IPS-15b (cell line): ENCODE measurements around the gene ERC2.

Experiments
- H3K27me3 ChIP-seq: one replicate; pipeline ENCODE4 v1.6.1; 2013; ENCODE audit warnings: low read length; ENCODE audit not compliant: control insufficient read depth, insufficient read depth
- H3K36me3 ChIP-seq: one replicate; pipeline ENCODE4 v1.6.1; 2013; ENCODE audit warnings: low read length; ENCODE audit not compliant: control insufficient read depth, insufficient read depth
- H3K4me1 ChIP-seq: one replicate; pipeline ENCODE4 v1.6.1; 2013; ENCODE audit warnings: mild to moderate bottlenecking, low read length; ENCODE audit not compliant: control insufficient read depth, insufficient read depth
- H3K4me3 ChIP-seq: one replicate; pipeline ENCODE4 v1.5.1; 2013; ENCODE audit warnings: low read depth, low read length
- H3K9ac ChIP-seq: one replicate; pipeline ENCODE4 v1.6.1; 2013; ENCODE audit warnings: low read depth, mild to moderate bottlenecking, low read length
- H3K9me3 ChIP-seq: one replicate; pipeline ENCODE4 v1.6.1; 2013; ENCODE audit warnings: mild to moderate bottlenecking, low read length; ENCODE audit not compliant: control insufficient read depth, insufficient read depth

Gene ERC2

GRCh38 chr3:55585856-55586255 lies 882.4 kb downstream of the ERC2 start:
- Histone ChIP-seq H3K27me3 (no peaks in the 10 kb centered on the region), H3K9ac (no peak overlapping the region), H3K4me1 (peaks cover 10% of the 10 kb centered on the region), H3K4me3 (no peak overlapping the region), H3K36me3 (no peaks in the 10 kb centered on the region), H3K9me3 (no peaks in the 10 kb centered on the region)

DNA sequence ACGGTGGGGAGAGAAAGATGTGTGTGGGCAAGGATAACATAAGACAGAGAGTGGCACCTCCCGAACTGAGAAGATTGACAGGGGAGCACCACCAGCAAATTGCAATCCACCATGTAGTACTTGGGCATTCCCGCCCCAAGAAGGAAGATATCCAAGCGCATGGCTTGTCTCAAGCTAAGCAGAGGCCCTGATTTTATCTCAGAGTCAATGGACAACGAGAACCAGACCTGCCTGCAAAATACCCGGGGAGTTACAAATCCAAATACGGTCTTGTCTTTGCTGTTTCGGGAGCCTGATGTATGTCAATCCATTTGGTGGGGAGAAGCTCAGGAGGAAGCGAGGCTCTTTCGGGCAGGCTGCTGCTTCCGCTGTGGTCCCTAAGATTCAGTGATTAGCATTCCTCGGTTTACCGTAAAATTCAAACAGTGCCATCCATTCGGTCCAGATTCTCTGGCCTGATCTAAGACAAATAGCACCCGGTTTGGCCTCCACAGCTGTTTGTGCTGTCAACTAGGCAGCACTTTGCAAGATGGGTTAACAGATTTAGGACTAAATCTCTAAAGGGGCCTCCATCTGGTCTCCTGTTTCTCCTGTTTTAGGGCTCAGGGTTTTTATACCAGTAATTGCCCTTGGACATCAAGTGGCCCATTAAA lies 883.4 kb downstream of the ERC2 start:
- H3K4me1 ChIP-seq: peaks cover 5% of the 10 kb centered on the region
- no peaks in the 10 kb centered on the region for H3K36me3 ChIP-seq
- no peaks in the 10 kb centered on the region for H3K27me3 ChIP-seq
- no peak overlapping the region for H3K4me3 ChIP-seq
- H3K9me3 ChIP-seq: no peaks in the 10 kb centered on the region
- no peak overlapping the region for H3K9ac ChIP-seq

- Histone ChIP-seq H3K4me1 (peaks cover 3% of the 10 kb centered on the region), H3K36me3 (no peaks in the 10 kb centered on the region), H3K9me3 (no peaks in the 10 kb centered on the region), H3K4me3 (no peak overlapping the region), H3K9ac (no peak overlapping the region), H3K27me3 (no peaks in the 10 kb centered on the region)
Measured at GRCh38 chr3:55584030-55584429, 884.2 kb downstream of the ERC2 start.

GRCh38 chr3:55583475-55583874 lies 884.8 kb downstream of the ERC2 start:
- peaks cover 3% of the 10 kb centered on the region for H3K4me1 ChIP-seq
- no peak overlapping the region for H3K9ac ChIP-seq
- H3K27me3 ChIP-seq: no peaks in the 10 kb centered on the region
- no peaks in the 10 kb centered on the region for H3K36me3 ChIP-seq
- H3K4me3 ChIP-seq: no peak overlapping the region
- peaks cover 2% of the 10 kb centered on the region for H3K9me3 ChIP-seq

DNA sequence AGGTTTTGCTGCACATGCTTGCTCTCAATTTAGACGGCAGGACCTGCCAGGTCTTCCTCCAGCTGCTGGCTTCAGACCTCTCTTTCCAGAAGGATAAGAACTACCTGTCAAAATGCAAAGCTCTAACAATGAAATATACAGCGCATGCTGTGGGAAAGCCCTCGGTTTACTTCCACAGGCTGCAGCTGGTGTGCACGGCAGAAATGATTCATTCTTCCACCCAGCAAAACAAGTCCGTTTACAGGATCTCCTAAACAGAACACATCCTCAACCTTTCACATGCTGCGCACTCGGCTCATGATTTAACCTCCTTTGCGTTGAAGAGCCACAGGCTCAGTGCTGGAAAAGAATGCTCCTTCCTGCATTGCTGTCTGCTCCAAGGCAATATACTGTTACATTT lies 888.8 kb downstream of the ERC2 start:
- no peaks in the 10 kb centered on the region for H3K4me1 ChIP-seq
- H3K9ac ChIP-seq: no peak overlapping the region
- H3K4me3 ChIP-seq: no peak overlapping the region
- no peaks in the 10 kb centered on the region for H3K36me3 ChIP-seq
- H3K9me3 ChIP-seq: peaks cover 2% of the 10 kb centered on the region
- no peaks in the 10 kb centered on the region for H3K27me3 ChIP-seq

DNA sequence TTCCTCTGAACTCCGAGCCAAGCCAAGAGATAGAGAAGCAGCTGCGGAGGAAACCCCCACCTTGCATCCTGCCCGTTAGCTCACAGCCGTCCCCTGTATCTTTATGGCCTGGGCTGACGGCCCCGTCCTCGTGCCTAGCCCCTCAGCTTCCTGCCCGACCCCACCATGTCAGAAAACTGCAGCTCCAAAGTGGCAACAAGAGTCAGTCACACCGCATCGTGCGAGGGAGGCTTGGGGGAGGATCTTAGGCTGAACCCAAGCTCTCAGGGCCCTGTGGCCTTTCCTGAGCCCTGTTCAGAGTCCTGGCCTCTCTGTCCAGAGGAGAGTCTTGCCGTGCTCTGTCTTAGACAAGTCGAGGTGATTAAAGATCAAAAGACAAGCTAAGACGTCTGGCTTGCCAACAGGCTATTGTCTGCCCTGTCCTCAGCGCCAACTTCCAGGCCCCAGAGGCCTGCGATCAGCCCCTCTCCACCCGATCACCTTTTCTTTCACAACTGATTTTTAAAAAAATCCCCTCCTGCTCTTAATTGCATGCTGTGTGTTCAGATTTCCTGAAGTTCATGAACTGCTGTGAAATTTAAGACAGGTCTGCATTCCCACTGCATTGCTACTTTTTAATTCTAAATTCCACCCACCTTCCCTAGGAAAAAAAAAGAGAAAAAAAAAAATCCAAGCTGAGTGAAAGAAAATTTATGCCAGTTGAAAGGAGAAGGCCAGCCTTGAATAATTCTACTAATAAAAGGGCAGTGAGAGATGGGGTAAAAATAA lies 891.5 kb downstream of the ERC2 start:
- Histone ChIP-seq H3K9me3 (peaks cover 2% of the 10 kb centered on the region), H3K9ac (no peak overlapping the region), H3K27me3 (no peaks in the 10 kb centered on the region), H3K36me3 (no peaks in the 10 kb centered on the region), H3K4me1 (peaks cover 8% of the 10 kb centered on the region), H3K4me3 (no peak overlapping the region)

- H3K9me3 ChIP-seq: peaks cover 2% of the 10 kb centered on the region
- no peaks in the 10 kb centered on the region for H3K36me3 ChIP-seq
- H3K4me1 ChIP-seq: peaks cover 21% of the 10 kb centered on the region
- H3K4me3 ChIP-seq: no peak overlapping the region
- H3K9ac ChIP-seq: no peak overlapping the region
- no peaks in the 10 kb centered on the region for H3K27me3 ChIP-seq
Measured at GRCh38 chr3:55574671-55575070, 893.6 kb downstream of the ERC2 start.

DNA sequence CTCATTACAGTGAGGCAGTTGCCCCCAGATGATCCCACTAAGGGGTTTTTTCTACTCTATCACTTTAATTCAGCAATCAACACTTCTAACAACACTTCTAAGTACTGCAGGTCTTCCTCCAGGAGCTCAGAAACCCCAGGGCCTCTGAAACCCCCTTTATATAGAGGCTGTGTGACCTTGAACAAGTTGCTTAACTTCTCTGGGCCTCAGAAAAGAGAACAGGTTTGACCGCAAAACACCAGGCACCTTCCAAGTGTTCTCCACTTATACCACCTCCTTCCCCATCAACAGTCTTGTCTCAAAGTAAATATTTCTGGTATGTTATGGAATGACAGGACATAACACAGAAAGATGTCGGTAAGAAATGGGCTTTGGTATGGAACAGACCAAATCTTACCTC lies 895.5 kb downstream of the ERC2 start:
- Histone ChIP-seq H3K9ac (no peak overlapping the region), H3K27me3 (no peaks in the 10 kb centered on the region), H3K4me1 (peaks cover 21% of the 10 kb centered on the region), H3K4me3 (no peak overlapping the region), H3K36me3 (no peaks in the 10 kb centered on the region), H3K9me3 (no peaks in the 10 kb centered on the region)

DNA sequence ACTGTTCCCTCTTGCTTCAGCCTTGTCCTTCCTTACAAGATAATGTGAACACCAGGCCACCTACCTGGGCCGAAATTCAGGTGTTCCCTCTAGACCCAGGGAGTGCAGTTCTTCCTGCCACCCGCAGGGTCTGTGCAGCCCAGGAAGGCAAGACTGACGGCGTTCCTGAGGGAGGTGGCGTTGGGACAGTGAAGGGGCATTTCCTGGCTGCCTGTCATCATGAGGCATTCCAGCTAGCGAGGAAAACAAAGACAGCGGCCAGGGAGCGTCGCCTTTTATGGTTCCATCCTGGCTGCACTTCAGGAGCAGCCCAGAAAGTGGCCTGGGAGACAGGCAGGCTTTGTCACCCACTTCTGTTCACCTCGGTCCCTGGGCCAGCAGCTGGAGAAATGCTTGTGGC lies 896.4 kb downstream of the ERC2 start:
- no peak overlapping the region for H3K9ac ChIP-seq

GRCh38 chr3:55571216-55571813 lies 897.0 kb downstream of the ERC2 start:
- no peak overlapping the region for H3K4me3 ChIP-seq
- peaks cover 21% of the 10 kb centered on the region for H3K4me1 ChIP-seq
- no peaks in the 10 kb centered on the region for H3K9me3 ChIP-seq
- H3K36me3 ChIP-seq: no peaks in the 10 kb centered on the region
- no peak overlapping the region for H3K9ac ChIP-seq
- H3K27me3 ChIP-seq: no peaks in the 10 kb centered on the region

More for the DNA sequence above, 896.4 kb downstream of the ERC2 start:
- Histone ChIP-seq H3K4me1 (peaks cover 21% of the 10 kb centered on the region), H3K36me3 (no peaks in the 10 kb centered on the region), H3K4me3 (no peak overlapping the region), H3K9me3 (no peaks in the 10 kb centered on the region), H3K27me3 (no peaks in the 10 kb centered on the region)

- no peak overlapping the region for H3K9ac ChIP-seq
- no peaks in the 10 kb centered on the region for H3K27me3 ChIP-seq
- H3K36me3 ChIP-seq: no peaks in the 10 kb centered on the region
- H3K4me3 ChIP-seq: no peak overlapping the region
- no peaks in the 10 kb centered on the region for H3K9me3 ChIP-seq
- peaks cover 21% of the 10 kb centered on the region for H3K4me1 ChIP-seq
Measured at GRCh38 chr3:55570271-55570711, 898.0 kb downstream of the ERC2 start.
